DOHH2 (cell line): ENCODE data around the gene KIF5B.

Experiments
- H3F3A ChIP-seq: fragments of 200-600 bp; sonication (generic), shearing (Covaris generic); 2 replicates; pipeline ENCODE4 v1.6.0; 2016; ENCODE audit warnings: antibody characterized with exemption, mild to moderate bottlenecking; ENCODE audit not compliant: control insufficient read depth, insufficient read depth
- H3K27ac ChIP-seq: fragments of 200-600 bp; sonication (generic); 2 replicates; pipeline ENCODE4 v1.5.1; 2014; ENCODE audit warnings: low read depth, mild to moderate bottlenecking, low read length, moderate library complexity
- H3K27me3 ChIP-seq: fragments of 200-600 bp; sonication (generic); 2 replicates; pipeline ENCODE4 v1.6.1; 2014; ENCODE audit warnings: mild to moderate bottlenecking, low read length, mixed read lengths; ENCODE audit not compliant: control insufficient read depth
- H3K36me3 ChIP-seq: fragments of 200-600 bp; sonication (generic); 2 replicates; pipeline ENCODE4 v1.6.1; 2014; ENCODE audit warnings: mild to moderate bottlenecking, low read length, moderate library complexity, mixed read lengths; ENCODE audit not compliant: control insufficient read depth
- H3K4me1 ChIP-seq: fragments of 200-600 bp; sonication (generic); 2 replicates; pipeline ENCODE4 v1.6.1; 2014; ENCODE audit warnings: mild to moderate bottlenecking, low read length, mixed read lengths; ENCODE audit not compliant: control insufficient read depth
- H3K4me2 ChIP-seq: fragments of 200-600 bp; sonication (generic); 2 replicates; pipeline ENCODE4 v1.6.0; 2014; ENCODE audit warnings: mild to moderate bottlenecking, low read length, moderate library complexity
- H3K4me3 ChIP-seq: fragments of 200-600 bp; sonication (generic); 2 replicates; pipeline ENCODE4 v1.5.1; 2014; ENCODE audit warnings: mild to moderate bottlenecking, low read length, mixed read lengths
- H3K79me2 ChIP-seq: fragments of 200-600 bp; sonication (generic); 2 replicates; pipeline ENCODE4 v1.6.1; 2014; ENCODE audit warnings: mild to moderate bottlenecking, low read length, mixed read lengths; ENCODE audit not compliant: control insufficient read depth
- H3K9me2 ChIP-seq: fragments of 200-600 bp; sonication (generic); replicated peaks from 2 replicates; pipeline ENCODE4 v1.6.1; 2014; ENCODE audit warnings: mild to moderate bottlenecking, low read length, mixed read lengths; ENCODE audit not compliant: control insufficient read depth
- H3K9me3 ChIP-seq: fragments of 200-600 bp; sonication (generic); 2 replicates; pipeline ENCODE4 v1.6.1; 2014; ENCODE audit warnings: antibody characterized with exemption, low read length, mixed read lengths; ENCODE audit not compliant: control insufficient read depth, insufficient read depth
- H4K20me1 ChIP-seq: fragments of 200-600 bp; sonication (generic); 2 replicates; pipeline ENCODE4 v1.6.0; 2014; ENCODE audit warnings: low read depth, mild to moderate bottlenecking, antibody characterized with exemption, low read length, moderate library complexity; ENCODE audit not compliant: control insufficient read depth, insufficient read depth
- CTCF ChIP-seq: fragments of 200-600 bp; sonication (generic); IDR thresholded peaks from one replicate; pipeline ENCODE4 v1.5.1; 2014; ENCODE audit warnings: antibody characterized with exemption, mild to moderate bottlenecking, low read depth, low read length; ENCODE audit not compliant: poor library complexity, severe bottlenecking
- EZH2phosphoT487 ChIP-seq: fragments of 200-600 bp; sonication (generic); IDR thresholded peaks from 2 replicates; pipeline ENCODE4 v1.6.1; 2017; ENCODE audit warnings: borderline replicate concordance, mild to moderate bottlenecking, antibody characterized with exemption, low read length, moderate library complexity, mixed read lengths

Gene KIF5B

GRCh38 chr10:32056136-32057035 lies at the start of gene KIF5B:
KIF5B (minus strand) TSS chr10:32056425; CDS start chr10:32055973, 452 bp downstream.
- H3K36me3 ChIP-seq = peaks cover 45% of the 10 kb centered on the region
- peaks cover 36% of the 10 kb centered on the region for H4K20me1 ChIP-seq
- H3K4me3 ChIP-seq = peak within 1 kb of the TSS; percentile 96
- TF ChIP-seq EZH2phosphoT487 = no peak
- TF ChIP-seq CTCF = no peak
- H3K9me3 ChIP-seq = no peaks in the 10 kb centered on the region
- no peaks in the 10 kb centered on the region for H3K9me2 ChIP-seq
- peaks cover 37% of the 10 kb centered on the region for H3K4me1 ChIP-seq
- H3F3A ChIP-seq = no peaks in the 10 kb centered on the region
- H3K27ac ChIP-seq = peak within 1 kb of the TSS; percentile 68
- H3K4me2 ChIP-seq = peak within 1 kb of the TSS; percentile 92
- H3K27me3 ChIP-seq = no peaks in the 10 kb centered on the region
- peaks cover 48% of the 10 kb centered on the region for H3K79me2 ChIP-seq

GRCh38 chr10:32105782-32106382 lies 49.7 kb upstream of the KIF5B start:
- Histone ChIP-seq H3F3A (no peaks in the 10 kb centered on the region), H3K9me2 (no peaks in the 10 kb centered on the region), H3K36me3 (no peaks in the 10 kb centered on the region), H3K27me3 (0 out of 2 replicates have a peak, but pooled peaks cover 3% of the 10 kb centered on the region), H3K4me1 (no peaks in the 10 kb centered on the region), H4K20me1 (no peaks in the 10 kb centered on the region), H3K4me2 (no peak overlapping the region), H3K9me3 (no peaks in the 10 kb centered on the region), H3K27ac (no peak overlapping the region), H3K79me2 (no peaks in the 10 kb centered on the region), H3K4me3 (no peak overlapping the region)
- TF ChIP-seq CTCF (no peak), EZH2phosphoT487 (no peak)

GRCh38 chr10:32104622-32105509 lies 48.6 kb upstream of the KIF5B start:
- Histone ChIP-seq H3K9me3 (no peaks in the 10 kb centered on the region), H3K79me2 (no peaks in the 10 kb centered on the region), H4K20me1 (no peaks in the 10 kb centered on the region), H3K9me2 (no peaks in the 10 kb centered on the region), H3K4me3 (no peak overlapping the region), H3F3A (no peaks in the 10 kb centered on the region), H3K36me3 (no peaks in the 10 kb centered on the region), H3K4me1 (no peaks in the 10 kb centered on the region), H3K4me2 (no peak overlapping the region), H3K27ac (no peak overlapping the region), H3K27me3 (0 out of 2 replicates have a peak, but pooled peaks cover 3% of the 10 kb centered on the region)
- TF ChIP-seq EZH2phosphoT487 (no peak), CTCF (no peak)
